Endodermal cell (in vitro differentiated cells): Measurements from ENCODE around the gene TARDBP. TPM values are rescaled to one million over a fixed set of nuclear protein-coding genes. Genes with fewer than 3 reads are reported as not detected.

Experiments used
- DNase-seq: peaks from one replicate; pipeline ENCODE4 v3.0.0-alpha.2; 2017
- H3K27ac ChIP-seq: 2 replicates; pipeline ENCODE4 v1.5.1; 2013; ENCODE audit warnings: mild to moderate bottlenecking, low read depth, low read length, moderate library complexity
- H3K27me3 ChIP-seq: 2 replicates; pipeline ENCODE4 v1.6.1; 2013; ENCODE audit warnings: mild to moderate bottlenecking, low read length, moderate library complexity; ENCODE audit not compliant: insufficient read depth, control insufficient read depth, poor library complexity, severe bottlenecking
- H3K36me3 ChIP-seq: 2 replicates; pipeline ENCODE4 v1.7.0; 2013; ENCODE audit warnings: mild to moderate bottlenecking, low read length, moderate library complexity; ENCODE audit not compliant: control insufficient read depth, insufficient read depth
- H3K4me1 ChIP-seq: one replicate; pipeline ENCODE4 v1.7.0; 2013; ENCODE audit warnings: low read length; ENCODE audit not compliant: control insufficient read depth, insufficient read depth
- H3K4me3 ChIP-seq: 2 replicates; pipeline ENCODE4 v1.5.1; 2013; ENCODE audit warnings: mild to moderate bottlenecking, low read length, moderate library complexity
- H3K9ac ChIP-seq: 2 replicates; pipeline ENCODE4 v1.6.1; 2013; ENCODE audit warnings: mild to moderate bottlenecking, low read length, moderate library complexity; ENCODE audit not compliant: poor library complexity, severe bottlenecking; ENCODE audit errors: extremely low read depth
- H3K9me3 ChIP-seq: 2 replicates; pipeline ENCODE4 v1.6.1; 2013; ENCODE audit warnings: mild to moderate bottlenecking, low read length, moderate library complexity; ENCODE audit not compliant: control insufficient read depth
- H3K27ac Mint-ChIP-seq: 2 replicates; pipeline ENCODE4 v1.8.0; 2020; ENCODE audit warnings: mixed read lengths
- H3K27me3 Mint-ChIP-seq: 2 replicates; pipeline ENCODE4 v1.8.0; 2021; ENCODE audit warnings: mild to moderate bottlenecking, mixed read lengths; ENCODE audit not compliant: insufficient read depth
- H3K36me3 Mint-ChIP-seq: 2 replicates; pipeline ENCODE4 v1.8.0; 2020; ENCODE audit warnings: low read depth, mixed read lengths
- H3K4me1 Mint-ChIP-seq: 2 replicates; pipeline ENCODE4 v1.8.0; 2020; ENCODE audit warnings: mixed read lengths
- H3K4me3 Mint-ChIP-seq: 2 replicates; pipeline ENCODE4 v1.8.0; 2020; ENCODE audit warnings: mild to moderate bottlenecking, moderate library complexity, mixed read lengths
- H3K9me3 Mint-ChIP-seq: 2 replicates; pipeline ENCODE4 v1.8.0; 2020; ENCODE audit warnings: mild to moderate bottlenecking, mixed read lengths
- CTCF ChIP-seq: fragments of 200-600 bp; sonication (generic); conservative IDR thresholded peaks from 2 replicates; pipeline ENCODE4 v1.5.0; 2021; ENCODE audit warnings: antibody characterized with exemption, mild to moderate bottlenecking
- WGBS, 2 experiments: methylation state at CpG; one replicate each; pipeline versions ENCODE4 v1.1.5 to v1.1.7; 2013; ENCODE audit warnings: missing lambda C conversion rate in 2 of 2, mixed read lengths in 1 of 2; ENCODE audit not compliant: insufficient coverage in 1 of 2, insufficient read length in 1 of 2; 5-methylcytosine and 5-hydroxymethylcytosine counted together
- total RNA-seq, 2 donors: library from RNA; stranded (reverse); fragmentation: NEBNext Ultra II Directional in 1 of 2; extraction: Animal tissue kit (Norgen Biotek cat#: 25700) in 1 of 2; gene quantifications; 2 replicates in 1 of 2; 3 replicates in 1 of 2; pipeline ENCODE4 v1.2.1, GENCODE V29; 2021

The TARDBP gene
- total RNA-seq, 2 donors from 2014 or later: 203 to 216 TPM

GRCh38 chr1:11044849-11045427 lies 32.5 kb downstream of the TARDBP start:
- Histone ChIP-seq H3K4me1 (no peaks in the 10 kb centered on the region), H3K9ac (no peak overlapping the region), H3K9me3 (no peaks in the 10 kb centered on the region), H3K27me3 (no peaks in the 10 kb centered on the region), H3K36me3 (no peaks in the 10 kb centered on the region), H3K27ac (no peak overlapping the region), H3K4me3 (no peak overlapping the region)
- 89 to 94% methylated on average over 12 to 16 of the region's 16 CpGs for WGBS, 2 experiments
- no peak for TF ChIP-seq CTCF
- Mint-ChIP-seq H3K36me3 (no peaks in the 10 kb centered on the region), H3K27me3 (no peaks in the 10 kb centered on the region), H3K9me3 (no peaks in the 10 kb centered on the region), H3K4me3 (no peak overlapping the region), H3K4me1 (peaks cover 2% of the 10 kb centered on the region), H3K27ac (no peak overlapping the region)
- DNase-seq: no peak

- Histone ChIP-seq H3K27ac (no peak overlapping the region), H3K27me3 (no peaks in the 10 kb centered on the region), H3K9ac (no peak overlapping the region), H3K4me3 (no peak overlapping the region), H3K4me1 (no peaks in the 10 kb centered on the region), H3K9me3 (no peaks in the 10 kb centered on the region), H3K36me3 (no peaks in the 10 kb centered on the region)
- Mint-ChIP-seq H3K4me1 (peaks cover 2% of the 10 kb centered on the region), H3K4me3 (peak overlapping the region; percentile 30), H3K27ac (peak overlapping the region; percentile 52), H3K27me3 (no peaks in the 10 kb centered on the region), H3K9me3 (no peaks in the 10 kb centered on the region), H3K36me3 (no peaks in the 10 kb centered on the region)
- peak; percentile 89 for DNase-seq
- 79 to 81% methylated on average over 24 to 32 of the region's 32 CpGs for WGBS, 2 experiments
- no peak for TF ChIP-seq CTCF
These were observed 33.2 kb downstream of the TARDBP start for GRCh38 chr1:11045428-11046269.

- peaks cover 2% of the 10 kb centered on the region for H3K4me1 Mint-ChIP-seq
- WGBS, 2 experiments: 88 to 93% methylated on average over 3 to 8 of the region's 8 CpGs
- Histone ChIP-seq H3K27me3 (no peaks in the 10 kb centered on the region), H3K36me3 (no peaks in the 10 kb centered on the region), H3K4me3 (no peak overlapping the region), H3K9ac (no peak overlapping the region), H3K9me3 (no peaks in the 10 kb centered on the region), H3K27ac (no peak overlapping the region), H3K4me1 (no peaks in the 10 kb centered on the region)
- no peak for TF ChIP-seq CTCF
- H3K9me3 Mint-ChIP-seq: no peaks in the 10 kb centered on the region
- no peak for DNase-seq
- no peaks in the 10 kb centered on the region for H3K27me3 Mint-ChIP-seq
- H3K4me3 Mint-ChIP-seq: no peak overlapping the region
- H3K36me3 Mint-ChIP-seq: no peaks in the 10 kb centered on the region
- H3K27ac Mint-ChIP-seq: no peak overlapping the region
These were observed 33.8 kb downstream of the TARDBP start for GRCh38 chr1:11046270-11046566.
